ENCODE results near the gene EHD1.

EHD1 gene

DNA sequence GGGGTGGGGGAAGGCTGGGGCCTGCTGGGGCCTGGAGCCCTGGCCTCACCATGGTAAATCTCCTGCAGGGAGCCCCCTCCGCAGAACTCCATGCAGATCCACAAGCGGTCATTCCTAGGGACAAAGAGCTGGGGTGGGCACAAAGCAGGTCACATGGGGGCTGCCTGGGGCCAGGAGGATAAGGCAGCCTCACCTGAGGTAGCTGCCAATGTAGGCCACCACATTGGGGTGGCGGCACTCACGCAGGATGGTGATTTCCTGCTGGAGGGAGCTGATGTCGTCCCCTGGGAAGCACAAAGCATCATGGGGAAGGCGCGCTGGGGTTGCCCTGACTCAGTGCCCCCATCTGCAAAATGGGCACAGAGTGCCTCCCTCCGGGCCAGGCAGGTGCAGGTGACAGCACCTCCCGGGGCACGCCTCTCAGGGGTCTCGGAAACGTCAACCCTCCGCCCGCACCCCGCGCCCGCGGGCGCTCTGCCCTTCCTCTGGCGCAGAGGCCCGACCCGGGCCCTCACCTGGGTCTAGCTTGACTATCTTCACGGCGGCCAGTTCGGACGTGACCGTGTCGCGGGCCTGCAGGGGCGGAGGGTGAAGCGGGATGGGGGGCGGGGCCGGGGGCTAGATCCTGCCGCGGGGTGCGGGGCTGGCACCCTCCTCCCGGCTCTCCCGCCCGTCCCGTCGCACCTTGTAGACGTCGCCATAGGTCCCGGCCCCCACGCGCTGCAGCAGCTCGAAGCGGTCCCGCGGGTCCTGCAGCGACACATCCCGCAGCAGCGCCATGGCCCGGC, 75.9 kb downstream of the EHD1 start:
- DNase-seq (ENCODE audit: extremely low read depth in 1 of 2, low read depth in 1 of 2) = no peak

All from stimulated activated CD8-positive, alpha-beta memory T cell treated with anti-CD3 and anti-CD28 coated beads, Interleukin-7, amount 100 ng/mL, for 48 hours (primary cell).